GM12878 (cell line): Measurements from ENCODE around the gene BCL2. TPM values are rescaled to one million over a fixed set of nuclear protein-coding genes. Genes with fewer than 3 reads are reported as not detected.
A peak's percentile ranks its signal among the peaks of the same experiment; 100 is the strongest.

ENCODE experiments used
- ATAC-seq: fragments of 200-7000 bp; cut with Tn5 transposase; 3 replicates; pipeline ENCODE4 v1.9.1; 2020; ENCODE audit warnings: mild to moderate bottlenecking, moderate library complexity
- BruUV-seq: library from RNA; stranded (reverse); fragments of 400-500 nt; replicated peaks from 2 replicates; lab custom pipeline; 2021; lab: Mats Ljungman, UMichigan
- CTCF ChIA-PET: fragments of 300-600 bp; sonication (Branson Sonifier 250); formaldehyde crosslinking; extraction: SDS; loops from one replicate; lab custom pipeline; 2021; ENCODE audit warnings: inconsistent platforms; lab: Yijun Ruan, JAX
- POLR2A ChIA-PET: fragments of 350-600 bp; formaldehyde crosslinking; extraction: SDS; loops from one replicate; lab custom pipeline; 2021; ENCODE audit warnings: inconsistent platforms; lab: Charles Lee
- RAD21 ChIA-PET: fragments of 300-600 bp; sonication (Branson Sonifier 250); formaldehyde crosslinking; loops from one replicate; lab custom pipeline; 2023; ENCODE audit warnings: antibody characterized with exemption; ENCODE audit not compliant: unreplicated experiment; lab: Charles Lee
- SMC1A ChIA-PET: fragments of 300-600 bp; sonication (Branson Sonifier 250); formaldehyde crosslinking; loops from one replicate; lab custom pipeline; 2023; ENCODE audit not compliant: unreplicated experiment, uncharacterized antibody; lab: Charles Lee
- DNase-seq: peaks from one replicate; pipeline ENCODE4 v3.0.0-alpha.2; 2011; ENCODE audit warnings: low read depth, low spot score
- FAIRE-seq: peaks from 3 replicates; lab custom pipeline; 2011; peaks lifted over from hg19 to GRCh38; lab: Jason Lieb, UNC
- H2AFZ ChIP-seq: 2 replicates; pipeline ENCODE4 v1.6.0; 2011; ENCODE audit warnings: low read depth, low read length, control low read depth; ENCODE audit not compliant: control insufficient read depth
- H3K27ac ChIP-seq: 2 replicates; pipeline ENCODE4 v1.5.1; 2011; ENCODE audit warnings: control low read depth; ENCODE audit not compliant: control insufficient read depth, insufficient read depth
- H3K27me3 ChIP-seq, 2 experiments: replicated peaks in 1 of 2; 2 replicates each; pipeline versions ENCODE4 v1.6.0 to v1.6.1; 2011; ENCODE audit warnings: low read length in 1 of 2; ENCODE audit not compliant: control insufficient read depth in 2 of 2, insufficient read depth in 2 of 2
- H3K36me3 ChIP-seq, 2 experiments: 2 replicates each; pipeline ENCODE4 v1.5.1; 2011; ENCODE audit warnings: low read length in 1 of 2; ENCODE audit not compliant: control insufficient read depth in 2 of 2, insufficient read depth in 2 of 2
- H3K4me1 ChIP-seq: 2 replicates; pipeline ENCODE4 v1.6.1; 2011; ENCODE audit warnings: mild to moderate bottlenecking, low read length, moderate library complexity, mixed read lengths; ENCODE audit not compliant: control insufficient read depth, insufficient read depth
- H3K4me2 ChIP-seq: 2 replicates; pipeline ENCODE4 v1.6.0; 2011; ENCODE audit warnings: control low read depth; ENCODE audit not compliant: control insufficient read depth, insufficient read depth
- H3K4me3 ChIP-seq: fragments of 200-600 bp; sonication (generic); 2 replicates; pipeline ENCODE4 v1.5.1; 2016
- H3K79me2 ChIP-seq: 2 replicates; pipeline ENCODE4 v1.6.0; 2011; ENCODE audit warnings: low read length; ENCODE audit not compliant: control insufficient read depth, insufficient read depth
- H3K9ac ChIP-seq: 2 replicates; pipeline ENCODE4 v1.8.0; 2011; ENCODE audit warnings: low read length, control low read depth, mixed read lengths; ENCODE audit not compliant: control insufficient read depth, insufficient read depth
- H3K9me3 ChIP-seq: replicated peaks from 3 replicates; pipeline ENCODE4 v1.5.1; 2011; ENCODE audit warnings: mild to moderate bottlenecking, low read length; ENCODE audit not compliant: control insufficient read depth, insufficient read depth
- H4K20me1 ChIP-seq: 2 replicates; pipeline ENCODE4 v1.6.0; 2011; ENCODE audit not compliant: control insufficient read depth, insufficient read depth
- BMI1 ChIP-seq: fragments of 450-650 bp; IDR thresholded peaks from 2 replicates; pipeline ENCODE4 v1.6.1; 2016; ENCODE audit warnings: mild to moderate bottlenecking, moderate library complexity, borderline replicate concordance
- CEBPZ ChIP-seq: fragments of 150-350 bp; IDR thresholded peaks from 2 replicates; pipeline ENCODE4 v1.6.1; 2016; ENCODE audit warnings: low read depth, low read length
- NR2C2 ChIP-seq: IDR thresholded peaks from 2 replicates; pipeline ENCODE4 v1.6.1; 2011; ENCODE audit warnings: borderline replicate concordance, low read depth; ENCODE audit not compliant: control insufficient read depth, insufficient read length
- PAX5 ChIP-seq: IDR thresholded peaks from 2 replicates; pipeline ENCODE4 v1.6.1; 2011; ENCODE audit warnings: low read depth, low read length, borderline replicate concordance
- SIX5 ChIP-seq: IDR thresholded peaks from 2 replicates; pipeline ENCODE4 v1.6.1; 2011; ENCODE audit warnings: mild to moderate bottlenecking, low read depth, low read length, moderate library complexity; ENCODE audit not compliant: severe bottlenecking
- SREBF1 ChIP-seq: IDR thresholded peaks from 2 replicates; pipeline ENCODE4 v1.6.1; 2012; ENCODE audit warnings: mild to moderate bottlenecking, low read length
- ZNF274 ChIP-seq: IDR thresholded peaks from one replicate; pipeline ENCODE4 v1.8.0; 2011; ENCODE audit not compliant: insufficient read length, insufficient read depth
- WGBS: methylation state at CpG from one replicate; pipeline ENCODE4 v1.1.6; 2016; ENCODE audit warnings: low lambda C conversion rate; ENCODE audit not compliant: insufficient replicate concordance, insufficient coverage; ENCODE audit errors: missing lambda C conversion rate; 5-methylcytosine and 5-hydroxymethylcytosine counted together
- in situ Hi-C: fragments of 300-500 bp; cut with MboI; formaldehyde crosslinking; loops from 9 replicates; pipeline ENCODE4 v1.14.3; 2018; ENCODE audit warnings: mixed read lengths
- intact Hi-C: fragments of 100-400 bp; cut with micrococcal nuclease; formaldehyde crosslinking; loops from one replicate; pipeline ENCODE4 v1.14.2; 2022; ENCODE audit not compliant: unreplicated experiment
- polyA plus RNA-seq, 11 experiments: library from polyadenylated mRNA; depleted of rRNA in 4 of 11; unstranded in 6 of 11; stranded (reverse) in 5 of 11; fragments of >200 nt; fragmentation: Nextera tagmentation in 4 of 11; fragmentation: Illumina TruSeq in 1 of 11; extraction: Ambion mirVana in 4 of 11; extraction: Trizol in 1 of 11; gene quantifications; 1 replicate in 1 of 11; 2 replicates in 10 of 11; pipeline versions ENCODE4 v1.2.1 to v1.2.3, GENCODE V29; 2011 to 2016; ENCODE audit warnings: inconsistent platforms in 2 of 11, missing spikeins in 2 of 11, low read depth in 1 of 11
- total RNA-seq, 4 experiments: library from RNA; depleted of rRNA in 3 of 4; stranded (reverse); fragments of >200 nt in 3 of 4; fragmentation: Illumina TruSeq in 1 of 4; extraction: Trizol in 1 of 4; gene quantifications; 2 replicates each; pipeline versions ENCODE4 v1.2.1 to v1.2.3, GENCODE V29; 2013 to 2021
- TF ChIP-seq, protein P1 (sequence below): fragments of 450-650 bp; IDR thresholded peaks from 2 replicates; pipeline ENCODE4 v1.6.1; 2016; ENCODE audit warnings: mild to moderate bottlenecking

BCL2 gene
- total and polyA plus RNA-seq, 10 of the 15 experiments (the other 5 are each of a cell fraction or from before 2014, with no cell fraction given): 4.1 to 47.8 (median 19.3) TPM

DNA sequence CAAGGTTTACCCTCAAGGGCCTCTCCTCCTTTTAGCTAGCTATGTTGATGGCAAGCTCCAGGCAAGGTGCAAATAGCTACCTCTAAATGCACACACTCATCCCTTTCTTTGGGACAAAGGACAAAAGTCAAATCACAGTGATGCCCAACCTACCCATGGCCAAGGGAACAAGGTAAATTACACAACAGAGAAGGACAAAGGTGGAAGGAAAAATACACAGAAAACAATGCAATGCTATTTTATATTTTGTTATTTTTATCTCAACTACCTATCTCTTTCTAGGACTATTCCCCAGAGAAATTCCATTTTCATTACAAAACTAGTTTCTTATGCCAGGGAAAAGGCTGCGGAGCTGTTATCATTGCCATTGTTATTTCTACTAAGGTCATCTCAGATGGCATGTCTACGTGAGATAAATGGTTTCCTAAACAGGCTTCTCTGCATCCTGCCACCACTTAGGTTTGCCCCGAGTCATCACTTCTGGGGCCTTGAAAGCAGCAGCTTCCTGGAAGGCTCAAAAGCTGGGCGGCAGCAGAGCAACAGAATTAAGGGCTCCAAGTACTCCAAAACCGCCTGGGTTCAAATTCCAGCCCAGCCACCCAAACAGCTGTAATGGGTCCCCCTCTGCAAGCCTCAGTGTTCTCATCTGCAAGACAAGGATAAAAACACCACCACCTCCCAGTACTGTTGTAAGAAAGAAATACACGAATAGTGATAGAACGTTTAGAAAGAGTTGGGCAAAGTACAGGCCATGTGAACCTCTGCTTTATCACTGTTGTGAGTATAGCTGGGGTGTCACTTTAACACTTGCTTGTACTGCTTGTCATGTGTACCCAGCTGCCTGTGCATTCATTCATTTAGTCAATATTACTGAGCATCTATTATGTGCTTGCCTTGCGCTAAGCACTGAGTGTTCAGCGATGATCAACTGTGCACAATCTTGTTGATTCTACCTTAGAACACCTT, 20.9 kb downstream of the BCL2 start:
- WGBS: 90% methylated on average over 9 of the region's 9 CpGs
- ATAC-seq: no peak
- Histone ChIP-seq H3K9me3 (no peaks in the 10 kb centered on the region), H3K4me3 (no peak overlapping the region), H3K27ac (peak overlapping the region; percentile 55; the same call in 1 of the 2 replicates), H3K79me2 (peaks cover 90% of the 10 kb centered on the region), H3K27me3 (no peaks in the 10 kb centered on the region), H3K9ac (no peak overlapping the region), H4K20me1 (no peaks in the 10 kb centered on the region; the same call in 1 of the 2 replicates), H3K36me3 (peaks cover 13 to 23% of the 10 kb centered on the region in 2 experiments), H2AFZ (no peak overlapping the region), H3K4me1 (peaks cover 39% of the 10 kb centered on the region), H3K4me2 (no peak overlapping the region)
- no peak for DNase-seq
- SMC1A ChIA-PET: interaction anchor here (0.5 to 6.1 kb wide), 15 partner anchors 9 to 538 kb away, joined by 3 to 32 read pairs (median 3); no protein-coding TSS in a partner anchor
- RAD21 ChIA-PET: interaction anchor here (1.0 to 3.0 kb wide), 3 partner anchors 13 to 136 kb away, joined by 3 to 13 read pairs (median 4); no protein-coding TSS in a partner anchor
- in situ Hi-C loops: no loop called here
- CTCF ChIA-PET: interaction anchor here (1.1 to 5.6 kb wide), 3 partner anchors 9 to 145 kb away, joined by 3 to 26 read pairs (median 4); no protein-coding TSS in a partner anchor
- intact Hi-C loops: no loop called here
- BruUV-seq: no TSS peak
- no peak for FAIRE-seq
- no peak for TF ChIP-seq SREBF1
- no peak for TF ChIP-seq NR2C2
- TF ChIP-seq BMI1: no peak
- TF ChIP-seq, protein P1, sequence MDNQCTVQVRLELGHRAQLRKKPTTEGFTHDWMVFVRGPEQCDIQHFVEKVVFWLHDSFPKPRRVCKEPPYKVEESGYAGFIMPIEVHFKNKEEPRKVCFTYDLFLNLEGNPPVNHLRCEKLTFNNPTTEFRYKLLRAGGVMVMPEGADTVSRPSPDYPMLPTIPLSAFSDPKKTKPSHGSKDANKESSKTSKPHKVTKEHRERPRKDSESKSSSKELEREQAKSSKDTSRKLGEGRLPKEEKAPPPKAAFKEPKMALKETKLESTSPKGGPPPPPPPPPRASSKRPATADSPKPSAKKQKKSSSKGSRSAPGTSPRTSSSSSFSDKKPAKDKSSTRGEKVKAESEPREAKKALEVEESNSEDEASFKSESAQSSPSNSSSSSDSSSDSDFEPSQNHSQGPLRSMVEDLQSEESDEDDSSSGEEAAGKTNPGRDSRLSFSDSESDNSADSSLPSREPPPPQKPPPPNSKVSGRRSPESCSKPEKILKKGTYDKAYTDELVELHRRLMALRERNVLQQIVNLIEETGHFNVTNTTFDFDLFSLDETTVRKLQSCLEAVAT: peak; percentile 42; the same call in 1 of the 2 replicates
- TF ChIP-seq CEBPZ: no peak
- TF ChIP-seq PAX5: no peak
- no peak for TF ChIP-seq ZNF274
- TF ChIP-seq SIX5: no peak
- POLR2A ChIA-PET: interaction anchor here (0.6 to 1.7 kb wide), 3 partner anchors 11 to 29 kb away, joined by 3 to 9 read pairs (median 4); no protein-coding TSS in a partner anchor
